Islet precursor cell (in vitro differentiated cells): ENCODE data around the gene RNF5.
"Not testable (repeated sequence)": the region's sequence is repeated elsewhere in the genome, so short reads cannot be mapped to it uniquely, and the experiment has no call there.

ENCODE experiments used
- DNase-seq: peaks from one replicate; pipeline ENCODE4 v3.0.0-alpha.2; 2018

Gene RNF5

DNA sequence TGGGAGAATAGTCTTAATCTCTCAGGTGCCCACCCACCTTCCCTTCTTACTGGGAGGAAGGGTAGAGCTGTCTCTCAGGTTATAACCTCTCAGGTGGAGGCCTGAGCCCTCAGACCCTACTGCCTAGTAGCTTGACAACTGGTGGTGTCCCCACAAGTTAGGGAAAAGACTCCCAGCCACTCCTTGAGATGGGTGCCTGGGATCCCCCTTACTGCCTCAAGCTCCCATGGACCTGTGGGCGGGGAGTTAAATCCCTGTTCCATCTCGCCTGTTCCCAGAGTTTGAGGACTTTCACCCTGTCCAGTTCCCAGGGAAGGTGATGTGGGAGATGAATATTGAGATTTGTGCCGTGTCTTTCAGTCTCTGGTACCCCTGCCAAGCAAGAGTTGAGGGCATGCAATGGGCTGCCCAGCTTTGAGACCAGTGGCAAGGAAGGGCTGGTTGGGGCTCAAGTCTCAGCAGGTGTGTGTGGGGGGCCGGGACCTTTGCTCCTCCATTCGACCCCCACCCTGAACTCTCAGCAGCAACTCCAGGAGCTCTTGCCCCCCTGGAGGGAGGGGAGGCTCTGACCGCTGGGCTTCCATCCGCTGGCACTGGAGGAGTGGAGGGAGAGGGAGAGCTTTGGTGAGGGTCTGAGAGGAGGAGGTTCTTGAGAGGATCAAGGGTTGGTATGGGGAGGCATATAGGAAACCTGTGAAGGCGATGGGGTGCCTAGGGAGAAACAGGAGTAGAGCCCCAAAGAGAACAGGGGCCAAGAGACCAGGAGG, 12.9 kb downstream of the RNF5 start:
- no peak for DNase-seq

DNA sequence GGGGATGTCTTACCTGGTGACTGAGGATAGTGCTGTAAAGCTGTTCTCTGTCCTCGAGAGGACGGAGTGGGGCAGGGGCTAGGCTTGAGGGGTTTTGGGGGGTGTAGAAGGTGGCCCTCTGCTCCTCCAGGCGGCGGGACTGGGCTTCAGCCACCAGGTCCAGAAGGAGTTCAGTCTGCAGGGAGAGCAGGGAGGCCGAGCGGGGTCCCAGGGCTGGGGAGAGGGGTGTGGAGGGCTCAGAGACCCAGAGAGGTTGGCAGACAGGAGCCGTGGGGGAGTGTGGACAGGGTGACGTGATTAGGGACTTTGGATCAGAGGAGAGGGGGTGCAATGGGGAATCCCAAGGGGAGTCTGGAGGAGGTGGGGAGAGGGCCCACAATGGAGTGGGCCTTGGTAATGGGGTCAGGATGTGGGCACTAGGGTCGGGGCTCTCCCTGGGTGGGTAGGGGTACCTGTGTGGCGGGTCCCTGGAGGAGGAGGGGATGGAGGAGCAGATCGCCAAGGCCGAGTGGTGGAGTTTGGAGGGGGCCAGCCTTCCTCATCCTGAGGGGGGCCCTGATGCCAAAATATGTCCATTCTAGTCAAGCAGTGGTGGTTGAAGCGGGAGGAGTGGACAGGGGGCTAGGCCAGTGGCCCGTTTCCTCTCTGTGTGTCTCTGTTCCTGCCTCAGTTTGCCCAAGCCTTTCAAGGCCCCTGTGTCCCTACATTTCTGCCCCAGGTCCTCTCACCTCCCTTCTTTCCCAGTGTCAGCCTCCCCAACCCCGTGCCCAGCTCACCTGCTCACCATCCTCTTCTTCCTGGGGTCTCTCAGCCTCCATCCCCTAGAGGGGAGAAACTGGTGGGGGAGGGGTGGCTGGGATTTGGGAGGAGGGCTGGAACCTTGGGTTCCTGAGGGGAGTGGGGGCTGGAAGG, 13.7 kb downstream of the RNF5 start:
- DNase-seq, result no peak

DNA sequence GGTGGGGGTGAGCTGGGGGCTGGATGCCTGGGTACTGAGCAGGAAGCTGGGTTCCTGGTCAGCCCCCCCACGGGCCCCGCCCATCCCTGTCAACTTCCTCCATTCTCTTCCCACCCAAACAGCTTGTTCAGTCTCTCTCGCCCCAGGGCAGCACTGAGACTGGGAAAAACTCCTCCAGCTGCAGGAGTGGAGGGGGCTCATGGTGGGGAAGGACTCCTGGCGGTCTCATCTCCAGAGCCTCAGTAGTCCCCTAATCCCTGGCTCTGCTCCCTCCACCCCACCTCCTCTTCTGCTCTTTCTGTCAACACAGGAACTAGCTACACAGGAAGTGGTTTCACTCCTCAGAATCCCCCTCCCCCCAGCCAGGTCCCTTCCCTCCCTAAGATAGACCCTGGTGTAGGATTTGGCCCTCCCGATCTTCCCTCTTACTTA, 14.4 kb downstream of the RNF5 start, which contains the start of gene GPSM3:
Gene GPSM3, minus strand, starts transcription at position 36 of the 432 bp plus-strand sequence. CDS start 130 bp downstream, outside the sequence.
- DNase-seq, result peak; percentile 71

DNA sequence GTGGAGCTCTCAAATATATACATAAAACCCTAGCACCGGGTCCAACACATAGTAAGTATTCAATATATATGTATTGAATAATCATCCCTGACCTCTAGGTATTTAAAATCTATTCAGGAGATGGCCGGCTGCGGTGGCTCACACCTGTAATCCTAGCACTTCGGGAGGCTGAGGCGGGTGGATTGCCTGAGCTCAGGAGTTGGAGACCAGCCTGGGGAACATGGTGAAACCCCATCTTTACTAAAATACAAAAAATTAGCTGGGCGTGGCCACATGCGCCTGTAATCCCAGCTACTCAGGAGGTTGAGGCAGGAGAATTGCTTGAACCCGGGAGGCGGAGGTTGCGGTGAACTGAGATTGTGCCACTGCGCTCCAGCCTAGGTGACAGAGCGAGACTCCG, 14.9 kb downstream of the RNF5 start:
- DNase-seq, result not testable (repeated sequence)

DNA sequence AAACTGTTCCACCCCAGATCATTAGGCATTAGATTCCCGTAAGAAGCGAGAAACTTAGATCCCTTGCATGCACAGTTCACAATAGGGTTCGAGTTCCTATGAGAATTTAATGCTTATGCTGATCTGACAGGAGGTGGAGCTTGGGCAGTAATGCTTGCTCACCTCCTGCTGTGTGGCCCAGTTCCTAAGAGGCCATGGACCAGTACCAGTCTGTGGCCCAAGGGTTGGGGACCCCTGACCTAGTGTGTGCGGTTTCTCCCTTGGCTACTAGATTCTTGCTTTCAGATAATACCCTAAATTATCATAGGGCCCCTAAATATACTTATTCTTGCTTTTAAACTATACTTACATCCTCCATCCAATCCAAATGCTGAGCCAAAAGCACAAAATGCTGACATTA, 16.2 kb downstream of the RNF5 start:
- DNase-seq, result no peak

DNA sequence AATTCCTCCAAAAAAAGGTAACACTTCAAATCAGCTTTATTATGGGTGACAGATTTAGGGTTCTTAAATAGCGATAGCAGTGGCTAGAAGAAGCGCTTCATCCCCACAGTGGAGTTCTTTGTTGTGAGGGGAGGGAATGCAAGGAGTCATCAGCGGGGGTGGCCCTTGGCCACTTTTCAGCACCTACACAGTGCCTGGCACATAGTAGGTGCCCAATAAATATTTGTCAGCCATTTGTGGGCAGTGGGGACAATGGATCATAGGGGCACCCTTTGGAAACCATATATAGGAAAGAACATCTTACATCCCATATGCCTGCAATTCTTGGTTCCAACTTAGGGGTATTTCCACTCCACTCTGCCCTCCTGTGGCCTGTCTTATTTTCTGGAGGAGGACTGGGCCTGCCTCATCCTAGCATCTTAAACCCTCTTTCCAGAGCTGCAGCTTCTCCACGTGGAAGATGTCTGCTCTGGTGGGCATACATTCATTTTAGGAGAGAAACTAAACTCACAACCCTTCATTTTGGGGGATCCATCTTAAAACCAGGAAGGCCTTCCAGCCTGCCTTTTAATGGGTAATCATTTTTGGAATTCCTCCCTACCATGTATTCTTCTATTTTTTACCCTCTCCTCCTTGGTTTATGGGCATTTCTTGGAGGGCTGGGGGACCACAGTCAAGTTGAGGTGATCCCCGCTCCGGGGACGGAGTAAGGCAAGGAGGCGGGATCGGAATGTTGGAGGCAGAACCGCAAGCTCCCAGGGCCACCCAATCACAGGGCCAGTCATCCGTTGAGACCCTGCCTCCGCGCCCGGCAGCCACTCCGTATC, 16.8 kb downstream of the RNF5 start:
- DNase-seq, result no peak

DNA sequence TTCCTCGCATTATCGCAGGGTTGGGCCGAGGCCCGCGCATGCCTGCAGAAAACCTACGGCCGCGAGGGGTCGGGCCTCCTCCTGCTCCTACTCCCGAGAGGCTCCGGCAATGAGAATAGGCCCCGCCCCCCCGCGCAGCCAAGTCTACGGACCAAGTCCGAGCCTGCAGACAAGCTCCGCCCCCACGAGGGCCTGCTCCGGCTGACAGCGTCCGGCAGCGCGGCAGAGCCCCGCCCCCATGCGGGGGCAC, 17.4 kb downstream of the RNF5 start:
- peak; percentile 100 for DNase-seq

DNA sequence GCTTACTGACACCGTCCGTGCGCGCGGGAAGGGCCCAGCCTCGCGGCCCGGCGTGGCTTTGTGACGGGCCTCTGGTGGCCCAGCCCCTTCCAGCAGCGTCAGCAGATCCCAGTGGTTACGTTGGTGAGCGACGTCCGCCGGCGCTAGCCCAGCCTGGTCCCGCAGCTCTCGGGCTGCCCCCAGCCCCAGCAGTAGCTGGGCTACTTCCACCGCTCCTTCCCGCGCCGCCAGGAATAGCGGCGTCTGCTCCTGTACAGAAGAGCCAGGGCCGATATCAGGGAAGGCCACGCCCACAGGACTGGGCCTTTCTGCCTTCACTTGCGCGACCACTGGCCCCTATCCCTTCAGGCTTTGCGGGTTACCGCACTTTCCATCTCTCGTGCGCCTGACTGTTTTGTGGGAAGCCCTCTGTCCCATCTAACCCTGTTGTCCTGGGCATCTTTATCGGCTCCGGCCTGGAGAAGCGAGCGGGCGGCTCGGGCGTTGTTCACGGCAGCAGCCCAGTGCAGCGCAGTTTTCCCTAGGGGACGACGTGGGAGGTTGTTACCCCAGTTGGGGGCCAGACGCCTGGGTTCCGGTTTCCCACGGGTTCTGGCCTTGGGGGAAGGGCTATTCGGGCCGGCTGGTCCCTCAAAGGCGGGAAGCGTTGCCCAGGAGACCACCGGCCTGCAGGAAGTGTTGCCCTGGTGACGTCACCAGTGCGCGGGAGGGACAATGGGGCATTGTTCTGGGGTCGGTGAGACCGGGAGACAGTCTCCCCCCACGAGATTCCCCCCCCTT, 17.9 kb downstream of the RNF5 start:
- DNase-seq, result peak; percentile 94

DNA sequence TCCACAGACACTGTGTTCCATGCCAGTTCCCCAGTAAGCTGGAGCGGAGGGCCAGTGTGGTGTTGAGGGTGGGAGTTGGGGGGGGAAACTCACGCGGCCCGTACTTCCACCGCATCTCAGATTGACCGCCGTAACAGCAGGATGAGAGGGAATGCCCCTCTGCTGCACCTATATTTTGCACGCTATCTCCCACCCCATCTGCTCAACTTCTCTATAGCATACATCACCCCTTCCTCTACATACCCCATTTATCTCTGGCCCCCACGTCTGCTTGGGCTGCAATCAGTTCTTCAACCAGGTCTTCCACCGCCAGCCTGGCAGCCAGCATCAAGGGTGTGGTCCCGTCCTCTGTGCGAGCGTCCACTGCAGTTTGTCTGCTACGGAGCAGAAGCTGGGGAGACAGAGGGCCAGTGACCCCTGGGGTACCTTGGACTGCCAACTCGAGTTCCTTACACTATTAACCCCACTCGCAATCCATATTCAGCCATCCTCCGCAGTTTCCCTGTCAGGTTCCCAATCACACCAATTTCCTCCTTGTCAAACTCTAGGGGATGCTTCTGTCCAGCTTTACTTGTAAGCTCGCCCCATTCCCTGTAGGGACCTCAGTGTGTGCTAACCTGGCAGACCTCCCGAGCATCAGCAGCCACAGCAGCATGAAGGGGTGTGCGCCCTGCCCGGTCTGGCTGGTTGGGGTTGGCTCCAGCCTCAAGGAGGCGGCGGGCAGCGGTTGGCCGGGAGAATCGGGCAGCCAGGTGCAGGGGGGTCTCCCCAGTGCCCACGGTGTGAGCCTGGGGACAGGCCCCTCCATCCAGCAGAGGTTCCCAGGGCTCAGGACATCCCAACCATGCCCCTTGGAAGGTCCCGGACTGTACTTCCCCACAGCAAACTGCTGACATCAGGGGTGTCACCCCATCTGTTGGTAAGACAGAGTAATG, 18.7 kb downstream of the RNF5 start:
- DNase-seq, result no peak

DNA sequence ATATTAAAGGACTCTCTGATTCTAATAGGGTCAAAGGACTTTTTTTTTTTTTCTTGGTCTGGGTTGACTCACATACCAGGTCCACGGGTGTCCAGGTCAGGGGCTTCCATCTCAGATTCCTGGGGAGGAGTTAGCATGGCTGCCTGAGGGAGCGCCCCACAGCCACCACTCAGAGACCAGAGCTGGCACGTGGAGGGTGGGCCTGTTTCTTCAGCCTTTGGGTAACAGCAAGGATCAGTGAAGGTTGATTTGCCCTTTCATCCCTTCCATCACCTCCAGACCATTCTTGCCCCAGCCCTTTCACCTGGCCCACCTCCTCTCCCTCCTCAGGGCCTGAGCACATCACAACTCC, 20.1 kb downstream of the RNF5 start:
- no peak for DNase-seq

DNA sequence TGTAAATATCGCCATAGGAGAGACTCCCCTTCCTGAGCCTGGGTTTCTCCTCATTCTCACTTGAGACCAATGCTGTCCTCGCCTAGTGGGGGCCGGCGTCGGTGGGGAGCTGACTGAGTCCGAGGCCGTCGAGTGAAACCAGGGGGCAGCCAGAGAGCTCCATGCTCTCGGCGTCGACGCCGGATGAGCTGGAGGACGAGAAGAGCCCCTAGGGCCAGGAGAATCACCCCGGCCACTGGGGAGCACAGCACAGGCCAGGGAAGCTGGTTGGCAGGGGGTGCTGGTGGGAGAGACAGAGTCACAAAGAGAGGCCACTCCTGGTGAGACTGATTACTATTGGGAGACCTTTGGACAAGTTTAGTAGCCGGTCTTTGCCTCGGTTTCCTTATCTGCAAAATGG, 20.7 kb downstream of the RNF5 start:
- no peak for DNase-seq

DNA sequence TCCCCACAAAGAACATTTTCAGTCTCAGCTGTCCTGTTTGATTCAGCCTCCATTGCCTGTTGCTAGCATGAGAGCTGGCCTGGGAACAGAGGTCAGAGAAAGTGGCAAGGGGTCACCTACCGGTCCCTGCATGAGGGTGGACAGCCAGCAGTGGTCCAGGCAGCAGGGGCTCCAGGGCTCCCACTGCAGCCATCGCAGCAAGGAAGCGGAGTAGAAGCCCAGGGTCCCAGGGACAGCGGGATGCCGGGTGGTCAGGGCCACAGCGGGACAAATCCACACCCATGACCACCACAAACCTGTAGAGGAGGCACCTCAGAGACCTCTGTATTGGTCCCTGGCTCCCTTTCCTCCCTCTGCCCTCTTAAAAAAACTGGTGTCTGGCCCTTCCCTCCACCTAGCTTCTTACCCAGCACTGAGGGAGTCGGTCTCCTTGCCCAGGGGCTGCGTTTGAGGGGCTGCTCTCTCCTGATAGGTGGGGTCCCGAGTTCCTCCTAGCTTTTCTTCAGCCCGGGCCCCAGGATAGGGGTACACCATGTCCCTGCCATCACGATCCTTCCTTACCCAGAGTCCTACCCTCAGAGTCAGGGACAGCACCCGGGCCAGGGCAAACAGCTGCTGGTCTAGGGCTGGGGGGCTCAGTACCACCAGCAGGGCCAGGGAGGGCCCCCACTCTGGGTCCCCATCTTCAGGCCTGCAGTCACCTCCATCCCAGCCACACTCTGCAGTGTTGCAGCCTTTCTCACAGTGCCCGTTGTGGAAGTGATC, 22.7 kb downstream of the RNF5 start:
- DNase-seq, result no peak

DNA sequence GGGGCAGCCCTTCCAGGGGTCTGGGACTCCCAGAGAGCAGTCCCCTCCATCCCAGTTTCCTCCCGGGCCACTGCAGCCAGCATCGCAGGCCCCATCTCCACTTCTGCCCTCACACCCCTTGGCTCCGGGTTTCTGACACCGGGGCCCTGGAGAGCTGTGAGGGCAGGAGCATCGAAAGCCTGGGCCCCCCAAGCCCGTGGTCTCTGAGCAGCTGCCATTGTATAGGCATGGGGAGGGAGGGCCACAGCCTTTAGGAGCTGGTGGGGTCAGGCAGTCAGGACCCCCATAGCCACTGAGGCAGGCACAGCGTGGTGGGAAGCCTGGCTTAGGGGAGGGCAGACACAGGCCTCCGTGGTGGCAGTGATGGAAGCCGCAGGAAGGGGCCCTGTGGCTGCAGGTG, 24.0 kb downstream of the RNF5 start:
- no peak for DNase-seq

DNA sequence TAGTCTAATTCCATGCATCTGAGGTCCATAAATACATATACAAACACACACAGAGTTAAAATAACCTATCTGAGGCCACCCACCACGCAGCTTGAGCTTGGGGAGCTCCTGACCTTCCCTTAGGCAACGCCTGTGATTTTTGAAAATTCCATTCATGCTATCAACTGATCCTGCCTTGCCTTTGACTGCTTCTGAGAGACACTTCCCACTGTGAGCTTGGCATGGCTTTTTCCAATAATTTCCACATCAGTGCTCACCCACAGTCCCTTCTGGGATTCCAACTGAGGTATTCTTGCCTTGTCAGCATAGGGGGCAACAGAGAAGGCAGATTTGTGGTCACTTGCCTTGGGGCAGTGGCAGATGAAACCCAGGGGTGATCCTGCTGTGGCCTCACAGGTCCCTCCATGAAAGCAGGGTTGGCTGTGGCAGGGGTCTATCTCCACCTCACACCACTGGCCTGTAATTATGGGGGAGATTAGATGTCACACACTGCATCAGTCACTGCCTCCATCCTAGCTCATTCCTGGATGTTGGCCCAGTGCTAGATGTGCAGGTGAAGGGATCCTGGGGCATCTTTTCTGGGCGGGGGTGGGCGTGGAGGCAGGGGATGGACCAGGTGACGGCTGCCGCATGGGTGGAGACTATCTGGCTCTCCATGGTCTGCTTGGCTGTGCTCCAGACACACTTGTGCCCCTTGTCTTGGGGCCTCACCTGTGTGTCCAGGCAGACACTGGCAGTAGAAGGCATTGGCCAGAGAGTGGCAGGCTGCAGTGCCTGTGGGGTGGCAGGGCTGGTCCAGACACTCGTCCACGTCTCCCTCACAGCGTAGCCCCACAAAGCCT, 25.4 kb downstream of the RNF5 start:
- DNase-seq, result no peak

DNA sequence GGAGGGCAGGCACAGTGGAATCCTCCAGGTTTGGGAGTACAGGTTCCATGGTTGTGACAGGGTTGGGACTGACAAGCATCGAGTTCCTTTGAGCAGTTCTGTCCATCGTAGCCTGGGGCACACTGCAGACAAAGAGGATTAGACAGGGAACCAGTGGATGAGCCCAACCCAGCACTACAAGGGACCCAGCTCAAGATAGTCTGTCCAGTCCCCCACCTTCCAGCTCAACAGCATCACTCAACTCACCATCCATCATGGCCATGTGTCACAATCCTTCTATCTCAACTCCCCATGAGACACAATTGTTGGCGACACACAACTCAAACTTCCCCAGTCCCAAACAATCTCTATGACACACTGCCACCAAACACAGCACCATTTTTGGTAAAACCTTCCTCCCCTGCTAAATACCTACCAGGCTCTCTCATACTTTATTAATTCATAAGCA, 26.1 kb downstream of the RNF5 start:
- DNase-seq, result no peak

DNA sequence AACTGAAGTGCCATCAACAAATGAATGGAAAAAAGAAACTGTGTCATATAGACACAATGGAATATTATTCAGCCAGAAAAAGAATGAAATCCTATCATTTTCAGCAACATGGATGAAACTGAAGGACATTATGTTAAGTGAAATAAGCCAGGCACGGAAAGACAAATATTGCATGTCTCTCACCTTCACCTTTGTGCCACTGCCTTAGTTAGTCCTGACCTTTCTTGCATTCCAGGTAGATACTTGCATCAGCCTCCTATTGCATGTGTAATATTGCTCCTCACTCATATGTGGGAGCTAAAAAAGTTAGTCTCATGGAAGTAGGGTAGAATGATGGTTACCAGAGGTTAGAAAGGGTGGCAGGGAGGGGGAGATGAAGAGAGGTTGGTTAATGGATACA, 30.8 kb downstream of the RNF5 start:
- DNase-seq, result no peak

DNA sequence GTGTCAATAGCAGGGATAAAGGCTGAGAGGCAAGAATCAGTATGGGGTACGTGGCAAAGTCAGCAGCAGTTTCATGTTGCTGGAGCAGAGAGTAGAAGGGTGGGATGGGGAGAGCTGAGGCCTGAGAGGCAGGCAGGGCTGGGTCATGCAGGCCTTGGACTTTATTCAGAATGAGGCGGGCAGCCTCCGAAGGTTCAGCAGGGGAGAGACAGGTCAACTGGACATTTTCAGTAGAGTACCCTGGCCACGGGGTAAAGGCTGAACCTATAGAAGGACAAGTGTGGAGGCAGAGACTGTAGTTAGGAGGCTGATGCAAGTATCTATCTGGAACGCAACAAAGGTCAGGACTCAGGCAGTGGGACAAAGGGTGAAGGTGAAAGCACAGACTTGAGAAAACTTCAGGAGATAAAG, 32.0 kb downstream of the RNF5 start:
- DNase-seq, result no peak

DNA sequence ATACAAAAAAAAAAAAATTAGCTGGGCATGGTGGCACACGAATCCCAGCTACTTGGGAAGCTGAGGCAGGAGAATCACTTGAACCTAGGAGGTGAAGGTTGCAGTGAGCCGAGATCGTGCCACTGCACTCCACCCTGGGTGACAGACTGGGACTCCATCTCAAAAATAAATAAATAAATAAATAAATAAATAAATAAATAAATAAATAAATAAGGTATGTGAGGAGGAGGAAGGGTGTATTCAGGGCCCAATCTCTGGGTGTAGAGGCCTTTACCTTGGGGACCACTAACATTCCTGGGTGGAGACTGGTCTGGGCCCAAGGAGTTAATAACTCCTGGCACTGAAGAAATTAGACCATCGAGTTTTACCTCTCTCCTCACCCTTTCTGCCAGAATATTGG, 33.2 kb downstream of the RNF5 start:
- not testable (repeated sequence) for DNase-seq

DNA sequence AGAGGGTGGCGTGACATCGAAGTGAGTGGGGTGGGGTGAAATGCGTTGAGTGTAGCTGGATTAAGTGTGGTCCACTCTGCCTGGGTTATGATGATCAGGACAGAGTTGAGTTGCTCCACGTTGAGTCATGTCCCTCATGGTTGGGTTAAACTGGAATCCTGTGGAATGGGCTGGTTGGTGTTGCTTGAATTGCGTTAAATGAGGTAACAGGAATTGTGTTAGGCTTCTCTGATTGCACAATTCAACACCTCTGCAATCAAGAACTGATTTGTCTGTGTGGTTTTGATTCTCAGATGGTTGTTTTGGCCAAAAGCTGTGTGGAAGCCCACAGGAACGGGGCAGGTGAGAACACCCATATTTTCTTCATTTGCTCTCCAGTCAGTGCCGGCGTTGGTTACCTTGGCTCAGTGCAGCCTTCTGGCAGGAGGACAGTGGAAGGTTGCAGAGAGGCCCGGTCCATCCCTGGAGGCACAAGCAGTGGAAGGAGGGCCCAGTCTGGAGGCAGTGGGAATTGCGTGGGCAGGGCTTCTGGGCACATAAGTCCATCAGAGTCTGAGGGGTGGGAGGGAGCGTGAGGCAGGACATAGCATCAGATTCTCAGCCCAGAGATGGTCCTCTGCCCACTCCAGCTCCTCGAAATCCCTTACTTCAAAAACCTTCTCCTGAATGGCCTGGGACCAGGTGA, 34.0 kb downstream of the RNF5 start:
- no peak for DNase-seq
